ENCODE data around the gene CRLF3.
"Not testable (repeated sequence)": the region's sequence is repeated elsewhere in the genome, so short reads cannot be mapped to it uniquely, and the experiment has no call there.

The CRLF3 gene

DNA sequence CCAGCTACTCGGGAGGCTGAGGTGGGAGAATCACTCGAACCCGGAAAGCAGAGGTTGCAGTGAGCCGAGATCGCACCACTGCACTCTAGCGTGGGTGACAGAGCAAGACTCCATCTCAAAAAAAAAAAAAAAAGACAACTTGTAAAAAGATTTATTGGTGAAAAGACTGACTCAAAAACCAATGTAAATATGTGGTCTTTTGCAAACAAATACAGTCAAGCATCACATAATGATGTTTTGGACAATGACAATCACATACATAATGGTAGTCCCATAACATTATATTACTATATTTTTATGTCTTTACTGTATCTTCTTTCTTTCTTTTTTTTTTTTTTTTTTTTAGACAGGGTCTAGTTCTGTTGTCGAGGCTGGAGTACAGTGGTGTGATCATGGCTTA, 8.3 kb downstream of the CRLF3 start:
- no peak for DNase-seq (ENCODE audit: low read depth, low spot score)
- H3K4me3 ChIP-seq (ENCODE audit: low read depth, low read length) = no peak overlapping the region
- TF ChIP-seq, protein P1, sequence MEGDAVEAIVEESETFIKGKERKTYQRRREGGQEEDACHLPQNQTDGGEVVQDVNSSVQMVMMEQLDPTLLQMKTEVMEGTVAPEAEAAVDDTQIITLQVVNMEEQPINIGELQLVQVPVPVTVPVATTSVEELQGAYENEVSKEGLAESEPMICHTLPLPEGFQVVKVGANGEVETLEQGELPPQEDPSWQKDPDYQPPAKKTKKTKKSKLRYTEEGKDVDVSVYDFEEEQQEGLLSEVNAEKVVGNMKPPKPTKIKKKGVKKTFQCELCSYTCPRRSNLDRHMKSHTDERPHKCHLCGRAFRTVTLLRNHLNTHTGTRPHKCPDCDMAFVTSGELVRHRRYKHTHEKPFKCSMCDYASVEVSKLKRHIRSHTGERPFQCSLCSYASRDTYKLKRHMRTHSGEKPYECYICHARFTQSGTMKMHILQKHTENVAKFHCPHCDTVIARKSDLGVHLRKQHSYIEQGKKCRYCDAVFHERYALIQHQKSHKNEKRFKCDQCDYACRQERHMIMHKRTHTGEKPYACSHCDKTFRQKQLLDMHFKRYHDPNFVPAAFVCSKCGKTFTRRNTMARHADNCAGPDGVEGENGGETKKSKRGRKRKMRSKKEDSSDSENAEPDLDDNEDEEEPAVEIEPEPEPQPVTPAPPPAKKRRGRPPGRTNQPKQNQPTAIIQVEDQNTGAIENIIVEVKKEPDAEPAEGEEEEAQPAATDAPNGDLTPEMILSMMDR (IDR thresholded peaks at IDR 0.05; ENCODE audit: insufficient read depth, low read length, missing control alignments) = no peak
- POLR2A ChIA-PET = no interaction called here
- CTCF ChIA-PET = interaction anchor here (2.3 kb wide), 1 partner anchor 8 kb away, joined by 7 read pairs; the partner anchor contains the start of gene CRLF3

GRCh38 chr17:30814860-30815259, 9.6 kb downstream of the CRLF3 start:
- DNase-seq (ENCODE audit: low read depth, low spot score); H3K4me3 ChIP-seq (ENCODE audit: low read depth, low read length); POLR2A ChIA-PET: not testable (repeated sequence)
- CTCF ChIA-PET = interaction anchor here (0.7 to 2.3 kb wide), 4 partner anchors 9 to 333 kb away, joined by 3 to 7 read pairs (median 3); partner anchors contain the start of gene CRLF3

- POLR2A ChIA-PET; DNase-seq (ENCODE audit: low read depth, low spot score); H3K4me3 ChIP-seq (ENCODE audit: low read depth, low read length): not testable (repeated sequence)
- CTCF ChIA-PET = interaction anchor here (0.7 to 2.3 kb wide), 4 partner anchors 9 to 332 kb away, joined by 3 to 7 read pairs (median 3); partner anchors contain the start of gene CRLF3
These were observed 10.3 kb downstream of the CRLF3 start for GRCh38 chr17:30814236-30814635.

DNA sequence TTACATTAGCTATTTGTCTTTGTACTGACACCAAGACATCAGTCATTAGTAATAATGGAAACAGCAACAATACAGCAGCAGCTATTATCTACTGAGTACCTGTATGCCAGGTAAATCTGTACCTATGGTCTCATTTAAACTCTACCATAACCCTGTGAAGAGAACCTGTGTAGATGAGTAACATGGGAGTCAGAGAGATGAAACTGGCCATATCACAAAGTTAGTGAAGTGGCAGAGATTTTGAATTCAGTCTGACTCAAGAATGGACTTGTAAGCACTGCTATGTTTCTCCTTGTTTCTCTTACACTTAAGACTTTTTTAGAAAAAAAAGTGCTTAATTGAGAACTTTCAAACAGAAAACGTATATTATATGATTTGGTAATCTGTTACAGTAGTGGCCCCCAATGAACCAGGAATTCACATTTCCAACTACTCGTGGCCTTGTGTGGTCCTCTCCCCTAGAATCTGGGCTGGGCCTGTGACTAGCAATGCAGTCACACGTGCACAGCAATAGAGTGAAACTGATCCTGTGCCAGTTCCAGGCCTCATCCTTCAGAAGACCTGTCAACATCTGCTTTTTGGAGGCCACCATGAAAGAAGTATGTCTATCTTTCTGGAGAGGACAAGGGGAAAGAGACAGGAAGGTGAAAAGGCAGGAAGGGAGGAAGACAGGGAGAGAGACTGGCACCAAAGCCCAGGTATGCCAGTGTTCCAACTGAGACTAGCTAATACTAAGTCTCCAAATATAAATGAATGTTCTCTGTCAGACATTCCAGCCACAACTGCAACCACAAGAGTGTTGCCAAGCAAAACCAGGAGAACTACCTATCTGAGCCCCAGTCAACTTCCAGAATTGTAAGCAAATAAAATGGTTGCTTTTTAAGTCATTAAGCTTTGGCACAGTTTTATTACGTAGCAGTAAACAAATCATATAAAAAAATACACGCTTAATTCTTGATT, 12.0 kb downstream of the CRLF3 start:
- H3K4me3 ChIP-seq (ENCODE audit: low read depth, low read length) = no peak overlapping the region
- TF ChIP-seq, protein P1 (IDR thresholded peaks at IDR 0.05; ENCODE audit: insufficient read depth, low read length, missing control alignments) = no peak
- POLR2A ChIA-PET = no interaction called here
- CTCF ChIA-PET = interaction anchor here (0.9 to 2.0 kb wide), 3 partner anchors 11 to 404 kb away, joined by 3 to 6 read pairs (median 5); partner anchors contain the start of gene CRLF3
- DNase-seq (ENCODE audit: low read depth, low spot score) = no peak

DNA sequence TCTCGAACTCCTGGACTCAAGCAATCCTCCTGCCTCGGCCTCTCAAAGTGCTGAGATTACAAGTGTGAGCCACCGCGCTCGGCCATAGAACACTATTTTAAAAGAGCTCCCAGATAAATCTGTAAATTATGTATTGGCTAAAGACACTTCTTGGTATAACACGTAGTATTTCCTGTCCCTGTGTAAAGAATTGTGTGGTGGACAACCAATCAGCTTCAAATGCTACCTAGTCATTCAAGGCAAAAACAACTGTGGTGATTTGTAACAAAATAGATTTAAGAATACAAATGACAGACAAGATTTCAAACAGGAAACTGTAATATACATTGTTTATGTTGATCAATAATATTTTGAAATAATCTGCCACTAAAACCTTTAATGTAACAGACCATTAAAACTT, 14.6 kb downstream of the CRLF3 start:
- ChIA-PET POLR2A (interaction anchor here (0.6 kb wide), 1 partner anchor 408 kb away, joined by 3 read pairs; no protein-coding TSS in a partner anchor), CTCF (interaction anchor here (0.8 to 2.6 kb wide), 2 partner anchors 14 to 15 kb away, joined by 3 to 9 read pairs; partner anchors contain the start of gene CRLF3)
- TF ChIP-seq, protein P1 (IDR thresholded peaks at IDR 0.05; ENCODE audit: insufficient read depth, low read length, missing control alignments) = no peak
- no peak overlapping the region for H3K4me3 ChIP-seq (ENCODE audit: low read depth, low read length)
- DNase-seq (ENCODE audit: low read depth, low spot score) = no peak

DNA sequence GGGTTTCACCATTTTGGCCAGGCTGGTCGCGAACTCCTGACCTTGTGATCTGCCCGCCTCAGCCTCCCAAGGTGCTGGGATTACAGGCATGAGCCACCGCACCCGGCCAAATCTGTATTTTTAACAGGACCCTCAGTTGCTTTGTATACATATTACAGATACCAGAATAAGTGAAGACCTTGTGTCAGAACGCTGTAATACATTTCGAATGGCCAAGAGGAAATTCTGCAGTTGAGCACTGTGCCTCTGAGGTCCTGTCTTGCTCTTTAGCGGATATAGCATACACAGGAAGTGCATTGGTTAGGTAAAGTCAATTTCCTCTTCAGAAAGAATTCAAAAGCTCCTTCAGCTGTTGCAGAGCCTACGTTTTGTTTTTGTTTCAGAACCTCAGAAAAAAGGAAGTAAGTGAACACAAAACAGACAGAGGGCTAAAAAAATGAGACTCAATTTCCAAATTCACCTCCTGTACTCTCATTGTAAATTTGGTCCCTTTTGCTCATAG, 15.7 kb downstream of the CRLF3 start:
- ChIA-PET POLR2A (no interaction called here), CTCF (interaction anchor here (2.6 kb wide), 1 partner anchor 16 kb away, joined by 9 read pairs; the partner anchor contains the start of gene CRLF3)
- TF ChIP-seq, protein P1 (IDR thresholded peaks at IDR 0.05; ENCODE audit: insufficient read depth, low read length, missing control alignments) = no peak
- no peak overlapping the region for H3K4me3 ChIP-seq (ENCODE audit: low read depth, low read length)
- DNase-seq (ENCODE audit: low read depth, low spot score) = no peak

- CTCF ChIA-PET = no interaction called here
- H3K4me3 ChIP-seq (ENCODE audit: low read depth, low read length) = no peak overlapping the region
- DNase-seq (ENCODE audit: low read depth, low spot score) = no peak
- TF ChIP-seq, protein P1 (IDR thresholded peaks at IDR 0.05; ENCODE audit: insufficient read depth, low read length, missing control alignments) = no peak
- POLR2A ChIA-PET = no interaction called here
These were observed 16.6 kb downstream of the CRLF3 start for GRCh38 chr17:30807896-30808295.

Data from AG04449 (cell line).